ENCODE data around the gene TCF12.
A peak's percentile ranks its signal among the peaks of the same experiment; 100 is the strongest.

Gene TCF12

DNA sequence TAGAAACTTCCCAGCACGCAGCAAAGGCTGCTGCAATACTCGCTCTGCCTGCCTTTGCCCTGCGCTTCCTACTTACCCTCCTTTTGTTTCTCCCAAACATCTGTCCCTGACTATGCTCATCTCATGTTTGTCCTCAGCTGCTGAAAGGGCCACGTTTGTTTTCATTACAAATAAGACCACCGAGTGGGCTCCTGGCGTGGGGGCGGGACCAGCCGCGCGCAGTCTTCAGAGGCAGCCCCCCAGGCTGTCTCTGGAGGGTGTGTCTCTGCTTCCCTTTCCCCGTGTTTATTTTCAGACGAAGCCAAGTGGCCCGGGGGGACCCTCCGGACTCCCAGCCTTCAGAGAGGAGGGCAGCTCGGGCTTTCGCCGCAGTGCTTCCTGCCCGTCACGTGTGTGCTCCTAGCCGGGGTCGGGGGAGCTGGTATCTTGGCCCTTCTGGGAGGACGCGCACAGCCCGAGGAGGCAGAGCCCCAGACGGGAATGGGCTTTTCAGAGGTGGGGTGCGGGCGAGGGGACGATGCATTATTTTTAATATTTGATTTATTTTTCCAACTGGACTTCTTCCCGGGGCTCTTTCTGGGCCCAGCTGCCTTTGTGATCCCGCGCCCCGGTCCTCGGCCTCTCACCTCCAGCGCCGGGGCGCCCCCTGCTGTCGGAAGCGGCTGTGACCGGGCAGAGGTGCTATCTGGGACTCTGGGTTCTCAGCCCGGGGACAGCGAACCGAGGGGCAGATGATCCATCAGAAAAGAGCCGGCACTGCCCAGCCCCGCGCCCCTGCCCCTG is 387.9 kb downstream of the TCF12 start:
- DNase-seq: peak; percentile 52

DNA sequence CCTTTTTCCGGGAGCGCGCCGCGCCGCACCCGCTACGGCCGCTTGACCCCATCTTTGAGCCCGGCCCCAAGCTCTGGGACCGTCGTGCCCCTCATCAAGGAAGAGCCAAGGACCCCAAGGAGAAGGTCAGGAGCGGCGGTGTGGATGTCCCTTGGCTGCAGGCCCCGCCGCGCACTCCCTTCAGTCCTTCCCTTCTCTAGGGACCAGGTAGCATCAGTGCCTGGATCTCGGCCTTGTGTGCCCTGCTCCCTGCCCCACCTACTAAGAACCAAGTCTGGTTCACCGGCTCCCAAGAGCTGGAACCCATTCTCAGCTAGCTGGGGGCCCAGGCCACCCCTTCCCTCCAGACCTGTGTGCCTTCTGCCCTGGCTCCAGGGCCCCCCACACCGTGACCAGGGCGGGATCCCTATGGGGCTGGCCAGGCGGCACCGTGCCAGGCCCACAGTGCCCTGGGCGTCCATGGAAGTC is 388.5 kb downstream of the TCF12 start:
- DNase-seq: no peak

DNA sequence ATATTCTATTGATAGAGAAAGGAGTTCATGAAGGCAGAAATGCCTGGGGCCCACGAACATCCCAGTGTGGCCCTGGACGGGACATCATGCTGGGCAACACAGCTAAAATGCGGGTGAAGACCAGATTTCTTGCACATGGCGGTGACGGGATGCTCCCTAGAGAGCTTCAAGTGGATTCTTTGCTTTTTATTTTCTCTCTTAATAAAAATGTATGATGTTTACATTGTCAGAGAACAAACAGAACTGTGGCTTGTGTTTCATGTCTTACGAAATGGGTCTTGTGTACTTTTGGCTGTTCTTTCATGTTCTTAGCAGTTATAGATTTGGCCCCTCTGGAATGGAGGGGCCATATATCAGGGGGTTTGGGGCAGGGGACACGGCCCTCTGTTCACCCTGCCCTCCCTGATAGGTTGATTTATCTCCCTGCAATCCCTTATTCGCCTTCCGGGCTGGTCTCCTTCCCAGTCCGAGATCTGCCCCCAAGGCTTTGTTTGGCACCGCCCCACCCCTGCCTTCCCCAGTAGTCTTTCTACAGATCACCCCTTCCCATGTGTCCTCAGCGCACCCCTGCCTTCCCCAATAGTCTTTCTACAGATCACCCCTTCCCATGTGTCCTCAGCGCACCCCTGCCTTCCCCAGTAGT is 389.2 kb downstream of the TCF12 start:
- no peak for DNase-seq

DNA sequence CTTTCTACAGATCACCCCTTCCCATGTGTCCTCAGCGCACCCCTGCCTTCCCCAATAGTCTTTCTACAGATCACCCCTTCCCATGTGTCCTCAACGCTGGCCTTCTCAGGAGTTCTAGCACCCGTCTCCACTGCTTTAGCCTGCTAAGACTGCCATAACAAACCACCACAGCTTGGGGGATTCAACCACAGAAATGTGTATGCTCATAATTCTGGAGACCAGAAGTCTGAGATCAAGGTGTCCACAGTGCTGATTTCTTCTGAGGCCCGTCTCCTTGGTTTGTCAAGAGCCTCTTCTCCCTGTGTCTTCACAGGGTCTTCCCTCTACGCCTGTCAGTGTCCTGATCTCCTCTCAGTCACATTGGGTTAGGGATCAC is 389.7 kb downstream of the TCF12 start:
- DNase-seq: no peak

DNA sequence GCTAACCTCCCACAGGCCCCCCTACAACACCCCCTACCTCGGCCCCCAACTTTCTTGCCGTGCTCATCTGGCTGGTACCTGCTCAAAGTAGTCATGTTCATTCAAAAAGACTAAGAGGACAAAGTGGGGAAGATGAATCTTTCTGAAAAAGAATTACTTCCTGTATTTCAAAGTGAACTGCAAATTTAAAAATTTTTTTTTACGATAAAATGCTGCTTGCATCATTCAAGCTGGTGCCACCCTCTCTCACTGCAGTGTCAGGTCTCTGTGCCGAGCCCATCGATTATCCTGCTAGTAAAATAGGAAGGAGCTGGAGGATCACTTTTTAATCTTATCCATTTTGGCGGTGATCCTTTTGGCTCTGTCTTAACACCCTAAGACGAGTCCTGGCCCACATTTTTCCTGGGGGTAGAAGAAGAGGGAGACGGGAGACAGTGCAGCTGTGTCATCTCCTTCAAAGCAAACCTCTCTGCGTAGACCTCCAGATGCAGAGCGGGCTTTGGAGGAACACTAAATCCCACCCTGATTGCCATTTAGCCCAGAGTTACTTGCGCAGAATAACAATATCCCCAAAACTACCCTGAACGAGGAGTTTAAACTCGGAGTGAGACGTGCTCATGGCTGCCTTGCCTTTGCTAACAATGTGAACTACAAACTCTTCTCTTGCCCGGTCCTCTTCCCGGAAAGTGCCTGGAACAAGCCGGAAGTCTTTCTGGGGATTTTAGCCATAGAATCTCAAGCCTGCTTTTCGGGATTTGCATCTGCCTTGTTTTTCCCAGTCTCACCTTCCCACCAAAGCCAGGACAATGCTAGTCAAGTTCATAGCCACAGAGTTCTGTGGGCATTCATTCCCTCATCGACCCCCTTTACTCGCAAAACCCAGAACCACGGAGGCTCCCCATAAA is 391.7 kb downstream of the TCF12 start:
- no peak for DNase-seq

DNA sequence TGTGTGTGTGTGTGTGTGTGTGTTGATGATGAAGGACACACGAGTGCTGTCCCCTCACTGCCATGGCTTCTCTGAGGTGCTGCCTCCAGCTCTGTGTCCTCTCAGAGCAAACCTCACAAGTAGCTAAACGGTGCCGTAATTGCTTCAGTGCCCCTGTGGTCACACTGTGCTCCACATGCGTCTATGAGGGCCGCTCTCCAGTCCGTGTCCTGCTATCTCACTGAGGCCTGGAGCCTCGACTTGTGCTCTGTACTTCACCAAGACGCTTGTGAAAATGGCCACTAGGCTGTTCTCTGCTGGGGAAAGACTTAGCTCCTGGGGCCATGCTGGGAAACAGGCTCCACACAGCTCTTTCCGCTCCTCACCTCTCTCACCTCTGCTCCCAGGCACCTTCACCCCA is 392.4 kb downstream of the TCF12 start:
- DNase-seq: no peak

DNA sequence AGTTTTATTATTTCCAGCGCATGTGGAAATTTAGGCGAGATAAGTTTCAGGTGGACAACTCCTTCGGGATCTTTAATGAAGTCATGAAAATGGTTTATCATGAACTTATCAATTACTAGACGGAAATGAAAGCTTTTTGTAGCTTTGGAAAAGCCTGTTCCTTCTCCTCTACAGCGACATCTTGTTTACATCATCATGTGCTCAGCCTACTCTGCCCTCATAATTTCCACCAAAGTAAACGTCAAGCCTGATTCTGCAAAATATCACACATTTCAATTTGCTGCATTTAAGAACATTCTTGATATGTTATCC is 393.5 kb downstream of the TCF12 start:
- no peak for DNase-seq

DNA sequence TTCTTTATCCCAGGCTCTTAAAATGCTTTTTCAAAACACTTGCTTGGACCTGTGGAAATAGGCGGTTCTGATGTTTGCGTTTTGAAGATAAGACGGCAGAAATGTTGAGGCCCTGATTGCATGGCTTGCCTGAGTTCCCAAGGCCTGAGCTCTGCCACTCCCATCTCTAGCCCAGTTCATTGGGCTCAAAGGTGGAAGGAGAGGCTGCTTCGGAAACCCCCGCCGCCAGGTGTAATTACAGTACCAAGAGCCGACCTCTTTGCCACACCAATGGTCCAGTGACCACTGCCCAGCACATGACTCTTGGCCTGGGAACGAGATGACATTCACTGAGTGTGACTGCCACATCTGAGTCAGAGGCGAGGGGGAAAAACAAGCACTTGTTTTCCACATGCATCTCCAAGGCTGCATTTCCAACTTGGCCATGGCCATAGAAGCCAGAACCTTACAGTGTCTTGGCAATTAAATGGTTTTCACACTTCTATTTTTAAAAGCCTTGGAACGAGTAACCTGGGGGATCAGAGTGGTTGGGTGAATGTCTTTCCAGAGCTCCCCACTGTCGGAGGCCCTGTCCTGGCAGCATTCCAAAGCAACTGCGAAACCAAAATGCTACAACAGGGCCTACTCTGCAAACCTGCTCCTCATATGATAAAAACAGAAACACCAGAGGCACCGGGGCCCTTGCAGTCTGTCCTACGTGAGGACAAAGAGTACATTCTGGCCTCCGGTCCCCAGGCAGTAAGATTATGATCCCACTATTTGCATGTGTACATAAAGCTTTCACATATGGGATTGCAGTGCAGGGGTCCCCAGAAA is 394.1 kb downstream of the TCF12 start:
- no peak for DNase-seq

DNA sequence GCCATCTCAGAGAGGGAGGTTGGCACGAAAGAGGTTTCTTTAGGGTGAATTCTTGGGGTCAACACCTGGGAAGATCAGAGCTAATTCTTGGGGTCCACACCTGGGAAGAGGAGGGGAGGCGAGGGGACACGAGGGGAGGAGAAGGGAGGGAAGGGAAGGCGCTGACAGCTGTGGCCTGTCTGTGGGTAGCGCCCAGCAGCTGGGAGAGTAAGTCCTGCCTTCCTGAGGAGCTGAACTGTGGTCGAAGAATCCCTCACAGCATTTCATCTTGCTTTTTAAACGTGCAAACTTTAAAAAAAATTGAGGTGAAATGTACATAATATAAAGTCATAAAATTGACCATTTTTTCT is 394.7 kb downstream of the TCF12 start:
- DNase-seq: no peak

DNA sequence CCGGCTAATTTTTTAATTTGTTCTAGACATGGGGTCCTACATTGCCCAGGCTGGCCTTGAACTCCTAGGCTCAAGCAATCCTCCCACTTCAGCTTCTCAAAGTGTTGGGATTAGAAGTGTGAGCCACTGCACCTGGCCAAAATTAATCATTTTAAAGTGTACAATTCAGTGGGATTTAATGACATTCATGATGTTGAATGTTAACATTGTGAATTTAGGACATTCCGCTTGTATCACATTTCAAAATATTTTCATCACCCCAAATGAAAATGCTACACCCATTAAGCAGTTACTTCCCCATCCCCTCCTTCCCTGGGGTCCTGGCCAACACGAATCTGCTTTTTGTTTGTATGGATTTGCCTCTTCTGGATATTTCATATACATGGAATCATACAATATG is 395.8 kb downstream of the TCF12 start:
- no peak for DNase-seq

DNA sequence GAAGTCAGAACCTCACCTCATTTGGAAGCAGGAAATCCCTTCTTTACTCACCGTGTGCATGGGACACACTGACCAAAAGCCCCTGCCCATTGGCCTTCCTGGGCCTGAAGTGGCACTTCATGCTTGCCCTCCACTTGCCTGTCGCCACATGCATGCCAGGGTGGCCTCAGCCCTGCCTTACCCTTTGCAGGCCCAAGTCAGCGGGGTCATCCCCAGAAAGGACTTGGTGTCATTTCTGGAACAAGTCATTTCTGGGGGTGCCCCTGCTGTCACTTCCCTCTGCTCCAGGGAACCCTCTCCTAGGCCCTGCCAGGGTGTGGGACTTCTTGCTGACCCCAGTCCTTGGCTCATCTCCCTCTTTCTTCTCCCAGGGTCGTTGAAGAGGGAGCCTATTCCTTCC is 398.0 kb downstream of the TCF12 start:
- no peak for DNase-seq

DNA sequence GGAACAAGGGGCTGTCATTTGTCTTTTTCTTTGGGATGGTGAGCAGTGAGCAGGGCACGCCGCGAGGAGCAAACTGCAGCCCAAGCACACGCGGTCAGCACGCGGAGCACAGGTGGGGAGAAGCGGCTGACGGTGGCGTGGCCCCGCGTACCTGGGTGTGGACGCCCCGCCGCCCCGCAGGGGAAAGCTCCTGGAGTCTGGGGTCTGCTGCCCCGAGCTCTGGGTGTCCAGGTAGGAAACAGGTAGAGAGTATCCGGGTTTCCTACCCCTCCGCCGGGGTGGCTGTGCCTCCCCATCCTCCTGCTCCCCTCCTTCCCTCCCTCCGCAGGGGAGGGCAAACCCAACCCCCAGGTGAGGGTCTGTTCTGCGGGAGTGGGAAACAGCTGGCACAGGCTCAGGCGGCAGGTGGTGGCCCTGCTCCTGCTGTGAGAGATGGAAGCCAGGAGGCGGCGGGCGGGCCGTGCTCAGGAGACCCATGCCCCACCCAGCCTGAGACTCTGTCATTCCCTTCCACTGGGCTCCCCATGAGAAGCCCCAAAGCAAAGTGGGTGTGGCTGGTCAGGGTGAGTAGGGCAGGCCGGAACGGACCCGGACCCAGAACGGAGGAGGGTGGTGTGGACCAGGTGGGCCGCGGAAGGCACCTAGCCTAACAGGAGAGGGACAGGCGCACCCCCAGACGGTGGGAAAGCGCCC is 400.9 kb downstream of the TCF12 start:
- no peak for DNase-seq

DNA sequence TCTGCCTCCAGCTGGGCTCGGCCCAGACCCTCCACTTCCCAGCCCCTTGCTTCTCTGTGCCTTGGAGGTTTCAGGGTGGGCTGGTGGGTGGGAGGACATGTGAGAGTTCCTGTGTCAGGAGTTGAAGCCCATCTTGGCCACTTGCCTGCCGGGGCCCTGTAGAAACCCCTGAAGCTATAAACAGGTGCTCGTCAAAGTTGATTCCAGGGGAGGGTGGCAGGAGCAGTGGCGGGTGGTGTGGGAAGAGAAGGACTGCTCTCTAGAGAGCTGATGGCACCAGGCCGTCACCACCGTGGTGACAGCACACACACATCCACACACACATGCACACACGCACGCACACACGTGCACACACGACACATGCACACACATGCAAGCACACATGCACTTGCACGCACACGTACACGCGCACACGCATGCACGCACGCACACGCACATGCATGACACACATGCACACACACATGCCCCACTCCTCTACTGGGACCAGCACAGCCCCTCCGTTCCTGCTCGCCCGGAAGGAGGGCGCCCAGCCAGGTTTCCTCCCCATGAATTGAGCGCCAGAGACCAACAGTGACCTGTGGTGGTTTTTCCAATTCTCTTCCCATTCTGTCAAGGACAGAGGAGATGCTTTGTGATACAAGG is 401.6 kb downstream of the TCF12 start:
- DNase-seq: no peak

DNA sequence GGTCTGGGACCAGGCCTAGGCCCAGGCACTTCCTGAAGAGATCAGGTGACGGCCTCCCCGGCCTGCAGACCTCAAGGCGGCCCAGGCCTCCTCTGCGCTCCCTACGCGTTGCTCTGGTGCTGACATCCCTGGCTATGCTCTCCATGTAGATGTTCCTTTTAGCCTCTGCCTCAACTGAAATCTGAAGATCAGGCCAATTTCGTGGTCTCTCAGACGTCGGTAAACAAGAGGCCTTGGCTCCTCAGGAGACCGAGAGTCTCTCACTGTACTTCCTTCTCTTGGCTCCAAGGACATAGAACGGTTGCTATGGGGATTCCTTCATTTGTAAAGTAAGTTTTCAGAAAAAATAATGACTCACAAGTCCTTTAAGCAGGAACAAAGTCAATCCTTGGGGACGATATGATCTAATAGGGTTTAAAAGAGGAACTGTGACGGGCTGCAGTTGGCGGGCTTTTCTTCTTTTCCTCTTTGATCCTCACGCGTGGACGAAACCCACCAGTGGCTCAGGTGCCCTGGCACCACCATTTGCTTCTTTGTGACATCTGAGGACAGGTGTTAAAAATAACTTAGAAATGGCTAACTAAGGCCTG is 402.3 kb downstream of the TCF12 start:
- no peak for DNase-seq

DNA sequence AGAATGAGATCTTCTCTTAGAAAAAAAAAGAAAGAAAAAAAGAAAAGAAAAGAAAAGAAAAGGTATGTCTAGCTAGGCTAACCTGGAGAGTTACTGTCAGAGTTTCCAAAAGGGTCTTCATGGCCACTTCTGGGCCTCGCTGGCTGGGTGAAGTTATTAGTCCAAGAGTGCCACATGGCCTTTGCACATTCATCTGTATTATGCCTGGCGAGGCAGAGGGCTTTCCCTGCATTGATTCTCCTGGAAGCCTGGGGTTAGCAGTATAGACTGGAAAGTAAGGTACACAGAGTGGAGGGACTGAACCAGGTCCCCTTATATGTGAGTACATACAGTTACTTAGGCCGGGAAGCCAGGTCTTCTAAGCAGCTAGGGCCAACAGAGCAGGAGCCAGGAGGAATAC is 403.0 kb downstream of the TCF12 start:
- DNase-seq: no peak

DNA sequence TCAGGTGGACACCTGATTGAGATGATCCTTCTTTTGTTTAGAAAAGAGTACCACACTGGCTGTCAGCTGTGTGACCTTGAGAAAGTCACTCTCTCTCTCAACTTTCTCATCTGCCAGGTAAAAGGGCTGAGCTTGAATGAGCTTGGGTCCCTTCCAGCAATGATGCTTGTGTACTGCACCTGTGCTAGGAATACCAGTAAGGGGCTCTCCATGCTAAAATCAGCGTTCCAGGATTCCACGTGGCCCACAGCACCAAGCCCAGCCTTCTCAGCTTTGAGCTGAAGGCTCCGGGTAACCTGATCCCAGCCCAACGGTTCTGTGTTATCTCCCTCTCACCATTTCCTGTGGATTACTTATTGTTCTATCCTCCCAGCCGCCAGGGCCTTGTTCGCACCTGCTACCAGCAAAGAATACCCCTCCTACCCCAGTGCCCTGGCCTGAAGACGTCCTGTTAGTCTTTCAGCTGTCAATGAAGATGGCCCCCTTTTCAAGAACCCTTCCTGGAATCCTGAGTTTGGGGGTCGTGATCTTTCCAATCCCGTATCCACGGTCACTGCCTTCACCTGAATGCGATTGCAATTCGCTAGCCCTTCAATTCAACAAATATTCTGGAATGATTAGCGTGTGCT is 403.6 kb downstream of the TCF12 start:
- DNase-seq: no peak

DNA sequence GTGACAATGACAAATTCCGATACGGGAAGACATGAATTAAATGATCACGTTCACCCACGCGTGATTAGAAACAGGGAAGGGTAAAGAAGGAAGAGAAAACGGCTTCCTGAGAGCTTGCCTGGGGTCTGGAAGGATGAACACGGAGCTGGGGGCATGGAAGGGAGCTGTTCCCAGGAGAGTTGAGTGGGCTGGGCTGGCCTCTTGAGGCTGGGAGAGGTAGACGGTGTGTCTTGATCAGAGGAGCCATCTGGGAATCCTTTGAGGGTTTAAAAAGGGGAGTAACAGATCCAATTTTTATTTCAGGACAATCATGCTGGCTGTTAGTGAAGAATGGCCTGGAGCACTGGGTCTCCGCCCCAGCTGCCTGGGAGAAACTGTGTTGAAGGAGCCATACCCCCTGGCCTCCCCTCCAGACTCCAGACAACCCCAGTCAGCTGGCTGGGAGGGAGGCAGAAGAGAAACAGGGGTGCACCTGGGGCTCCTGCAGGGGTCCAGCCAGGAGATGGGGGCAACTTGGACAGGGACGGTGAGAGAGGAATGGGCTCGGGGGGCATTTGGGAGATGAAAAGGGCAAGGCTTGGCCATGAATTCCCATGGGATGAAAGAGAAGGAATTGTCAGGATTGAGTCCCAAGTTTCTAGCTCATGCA is 404.3 kb downstream of the TCF12 start:
- DNase-seq: no peak

DNA sequence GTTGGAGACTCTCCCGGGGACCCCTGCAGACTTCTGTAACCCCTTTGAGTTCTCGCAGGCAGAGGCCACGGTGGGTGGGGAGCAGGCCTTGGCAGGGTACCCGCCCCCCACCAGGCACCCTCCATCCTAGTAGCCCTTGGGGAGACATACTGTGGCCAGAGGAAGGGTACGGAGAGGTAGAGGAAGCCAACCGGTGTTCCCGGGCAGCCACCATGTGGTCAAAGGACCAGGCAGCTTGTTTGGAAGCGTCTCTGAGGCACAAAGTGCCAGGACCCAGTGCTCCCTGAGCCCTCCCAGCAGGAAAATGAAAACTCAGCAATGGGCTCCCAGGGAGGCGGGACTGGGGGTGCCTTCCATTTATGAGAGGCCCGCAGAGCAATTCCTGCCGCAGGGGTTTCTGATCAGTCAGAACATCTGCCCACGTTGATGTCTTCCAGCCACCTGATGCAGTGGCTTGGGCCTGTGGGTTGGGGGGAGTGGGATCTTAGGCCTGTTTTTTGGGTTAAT is 404.9 kb downstream of the TCF12 start:
- DNase-seq: no peak

DNA sequence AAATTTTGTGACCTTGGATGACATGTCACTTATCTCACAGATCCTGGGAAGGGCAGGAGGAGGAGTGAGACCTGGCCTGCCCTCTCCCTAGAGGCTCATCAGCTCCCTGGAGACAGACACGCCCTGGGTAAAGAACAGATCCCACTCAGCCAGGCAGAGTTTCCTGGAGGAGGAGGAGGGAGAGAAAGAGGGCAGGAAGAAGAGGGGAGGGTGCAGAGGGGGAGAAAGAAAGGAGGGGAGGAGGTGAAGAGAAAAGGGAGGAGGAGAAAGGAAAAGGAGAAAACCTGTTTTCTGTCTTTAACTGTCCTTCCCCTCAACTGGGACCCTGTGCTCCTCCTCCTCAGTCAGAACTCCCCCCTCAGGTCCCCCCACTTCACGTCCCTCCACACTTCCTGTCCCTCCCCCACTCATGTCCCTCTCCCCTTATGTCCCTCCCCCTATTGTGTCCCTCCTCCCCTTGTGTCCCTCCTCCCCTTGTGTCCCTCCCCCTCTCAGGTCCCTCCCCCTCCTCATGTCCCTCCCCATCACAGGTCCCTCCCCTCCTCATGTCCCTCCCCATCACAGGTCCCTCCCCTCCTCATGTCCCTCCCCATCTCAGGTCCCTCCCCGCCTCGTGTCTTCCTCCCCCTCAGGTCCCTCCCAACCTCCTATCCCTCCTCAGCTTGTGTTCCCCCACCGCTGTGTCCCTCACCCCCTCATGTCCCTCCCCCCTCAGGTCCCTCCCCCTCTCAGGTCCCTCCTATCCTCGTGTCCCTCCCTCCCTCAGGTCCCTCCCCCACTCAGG is 405.6 kb downstream of the TCF12 start:
- DNase-seq: no peak

DNA sequence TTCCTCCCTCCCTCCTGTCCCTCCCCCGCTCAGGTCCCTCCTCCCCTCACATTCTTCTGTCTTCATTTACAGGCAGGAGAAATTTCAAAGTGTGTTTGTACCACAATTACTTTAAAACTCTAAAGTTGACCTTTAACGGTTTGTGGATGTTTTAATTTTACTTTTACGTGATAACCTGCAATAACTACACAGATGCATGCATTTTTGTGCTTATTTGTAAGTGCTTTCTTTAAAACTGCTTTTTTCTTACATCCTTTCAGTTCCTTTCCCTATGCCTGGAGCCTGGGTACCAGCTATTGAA is 406.1 kb downstream of the TCF12 start:
- DNase-seq: no peak
